Breast epithelium (tissue), 4 donors: ENCODE data around the gene KCTD15. TPM values are rescaled to one million over a fixed set of nuclear protein-coding genes. Genes with fewer than 3 reads are reported as not detected.

Experiments
- DNase-seq, 2 donors: peaks; one replicate each; pipeline ENCODE4 v3.0.0-alpha.2; 2019; ENCODE audit warnings: low spot score in 2 of 2
- H3K27ac ChIP-seq, 2 donors: fragments of 200-600 bp; sonication (generic) in 1 of 2; one replicate each; pipeline ENCODE4 v1.5.1; 2016 to 2019; ENCODE audit warnings: mild to moderate bottlenecking in 1 of 2
- H3K27me3 ChIP-seq, 2 donors: fragments of 200-600 bp; sonication (generic) in 1 of 2; one replicate each; pipeline versions ENCODE4 v1.5.1 to v1.6.0; 2017 to 2019; ENCODE audit warnings: control low read depth in 1 of 2, mild to moderate bottlenecking in 1 of 2
- H3K36me3 ChIP-seq: fragments of 200-600 bp; one replicate; pipeline ENCODE4 v1.5.1; 2019
- H3K4me1 ChIP-seq, 2 donors: fragments of 200-600 bp; sonication (generic); one replicate each; pipeline ENCODE4 v1.5.1; 2016 to 2019; ENCODE audit warnings: control low read depth in 1 of 2
- H3K4me3 ChIP-seq, 3 donors: fragments of 200-600 bp; sonication (generic); 1 replicate in 2 of 3; 2 replicates in 1 of 3; pipeline ENCODE4 v1.5.1; 2016 to 2019; ENCODE audit warnings: mild to moderate bottlenecking in 3 of 3, moderate library complexity in 2 of 3
- H3K9me3 ChIP-seq, 2 donors: fragments of 200-600 bp; sonication (generic) in 1 of 2; one replicate each; pipeline ENCODE4 v1.5.1; 2016 to 2019; ENCODE audit warnings: control low read depth in 1 of 2
- CTCF ChIP-seq, 3 donors: fragments of 450-650 bp; IDR thresholded peaks; one replicate each; pipeline ENCODE4 v1.5.1; 2016 to 2017; ENCODE audit warnings: antibody characterized with exemption in 3 of 3, mild to moderate bottlenecking in 3 of 3, moderate library complexity in 3 of 3
- POLR2A ChIP-seq: fragments of 450-650 bp; IDR thresholded peaks from one replicate; pipeline ENCODE4 v1.6.1; 2016; ENCODE audit warnings: antibody characterized with exemption, mild to moderate bottlenecking, moderate library complexity
- POLR2AphosphoS5 ChIP-seq, 3 donors: sonication (generic); formaldehyde crosslinking; IDR thresholded peaks; one replicate each; pipeline ENCODE4 v1.6.1; 2017; ENCODE audit warnings: antibody characterized with exemption in 3 of 3
- intact Hi-C: fragments of 100-400 bp; cut with DNase I; formaldehyde crosslinking; loops from one replicate; pipeline ENCODE4 v1.15.1; 2023; ENCODE audit warnings: low total_unique reads
- total RNA-seq, 3 donors: library from RNA; depleted of rRNA; stranded (reverse); fragments of >200 nt; gene quantifications; one replicate each; pipeline ENCODE4 v1.1.0, GENCODE V29; 2016

The KCTD15 gene
- total RNA-seq, 3 donors from 2014 or later = 14.6 to 52.4 (median 36.1) TPM

DNA sequence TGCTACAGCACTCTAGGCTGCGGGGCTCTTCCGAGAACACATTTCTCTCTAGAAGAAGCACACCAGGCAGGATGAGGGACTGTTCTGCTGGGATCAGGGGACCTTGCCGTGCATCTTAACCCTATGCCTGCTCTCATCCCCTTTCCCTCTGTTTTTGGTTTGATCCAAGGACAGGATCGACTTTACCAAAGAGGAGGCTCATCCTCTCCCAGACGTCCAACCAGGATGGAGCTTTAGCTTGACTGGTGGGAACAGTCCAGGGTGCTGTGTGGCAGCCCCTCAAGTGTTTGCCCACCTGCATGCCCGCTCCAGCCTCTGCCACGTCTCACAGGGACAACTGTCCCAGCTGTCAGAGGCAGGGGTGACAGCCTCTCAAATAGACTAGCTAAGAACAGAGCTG lies 42.3 kb upstream of the KCTD15 start:
- TF ChIP-seq POLR2AphosphoS5 (IDR thresholded peaks at IDR 0.05) = no peak
- no peak for TF ChIP-seq CTCF (IDR thresholded peaks at IDR 0.05)
- no peak for TF ChIP-seq POLR2A
- no peaks in the 10 kb centered on the region for H3K36me3 ChIP-seq
- H3K27ac ChIP-seq = no peak overlapping the region
- intact Hi-C loops = no loop called here
- H3K9me3 ChIP-seq = no peaks in the 10 kb centered on the region
- DNase-seq = no peak
- H3K4me3 ChIP-seq = no peak overlapping the region
- H3K27me3 ChIP-seq = peaks cover 0 to 26% of the 10 kb centered on the region in 2 donors
- H3K4me1 ChIP-seq = no peaks in the 10 kb centered on the region

- Histone ChIP-seq H3K4me3 (no peak overlapping the region), H3K36me3 (no peaks in the 10 kb centered on the region), H3K4me1 (no peaks in the 10 kb centered on the region), H3K27me3 (peaks cover 0 to 26% of the 10 kb centered on the region in 2 donors), H3K9me3 (no peaks in the 10 kb centered on the region), H3K27ac (no peak overlapping the region)
- intact Hi-C loops = no loop called here
- TF ChIP-seq POLR2A (no peak), CTCF (IDR thresholded peaks at IDR 0.05) (no peak), POLR2AphosphoS5 (IDR thresholded peaks at IDR 0.05) (no peak)
- DNase-seq = no peak
Observed at GRCh38 chr19:33755099-33756035, 41.3 kb upstream of the KCTD15 start.

GRCh38 chr19:33756177-33756576 lies 40.5 kb upstream of the KCTD15 start:
- no peaks in the 10 kb centered on the region for H3K36me3 ChIP-seq
- H3K27me3 ChIP-seq = peaks cover 0 to 24% of the 10 kb centered on the region in 2 donors
- no peak overlapping the region for H3K4me3 ChIP-seq
- no peaks in the 10 kb centered on the region for H3K4me1 ChIP-seq
- no peak for DNase-seq
- TF ChIP-seq POLR2AphosphoS5 (IDR thresholded peaks at IDR 0.05) (no peak), POLR2A (no peak), CTCF (IDR thresholded peaks at IDR 0.05) (no peak)
- no peak overlapping the region for H3K27ac ChIP-seq
- no peaks in the 10 kb centered on the region for H3K9me3 ChIP-seq
- intact Hi-C loops = no loop called here

DNA sequence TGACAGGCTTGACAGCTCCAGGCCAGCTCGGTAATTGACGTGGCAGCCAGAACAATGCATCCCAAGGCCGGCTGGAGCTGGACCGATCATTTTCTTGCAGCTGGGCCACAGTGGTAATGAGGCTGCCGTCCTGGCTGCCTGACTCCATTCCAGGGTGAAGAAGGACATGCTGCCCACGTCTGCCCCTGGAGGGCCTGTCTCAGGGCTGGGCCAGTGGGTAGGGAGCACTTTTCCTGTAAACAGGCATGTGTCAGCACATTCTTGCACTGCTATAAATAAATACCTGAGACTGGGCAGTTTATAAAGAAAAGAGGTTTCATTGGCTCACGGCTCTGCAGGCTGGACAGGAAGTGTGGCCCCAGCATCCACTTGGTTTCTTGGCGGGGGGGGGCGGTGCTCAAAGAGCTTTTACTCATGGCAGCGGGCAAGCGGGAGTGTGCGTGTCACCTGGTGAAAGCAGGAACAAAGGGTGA lies 38.1 kb upstream of the KCTD15 start:
- H3K4me1 ChIP-seq = no peaks in the 10 kb centered on the region
- intact Hi-C loops = no loop called here
- no peak overlapping the region for H3K4me3 ChIP-seq
- peaks cover 0 to 9% of the 10 kb centered on the region in 2 donors for H3K27me3 ChIP-seq
- H3K27ac ChIP-seq = no peak overlapping the region
- H3K9me3 ChIP-seq = no peaks in the 10 kb centered on the region
- DNase-seq = no peak
- TF ChIP-seq POLR2A (no peak), CTCF (IDR thresholded peaks at IDR 0.05) (no peak), POLR2AphosphoS5 (IDR thresholded peaks at IDR 0.05) (no peak)
- no peaks in the 10 kb centered on the region for H3K36me3 ChIP-seq

- H3K9me3 ChIP-seq = no peaks in the 10 kb centered on the region
- no peaks in the 10 kb centered on the region for H3K4me1 ChIP-seq
- no peak for DNase-seq
- no peak overlapping the region for H3K27ac ChIP-seq
- intact Hi-C loops = no loop called here
- TF ChIP-seq POLR2AphosphoS5 (IDR thresholded peaks at IDR 0.05) (no peak), CTCF (IDR thresholded peaks at IDR 0.05) (no peak), POLR2A (no peak)
- H3K27me3 ChIP-seq = peaks cover 0 to 10% of the 10 kb centered on the region in 2 donors
- no peaks in the 10 kb centered on the region for H3K36me3 ChIP-seq
- H3K4me3 ChIP-seq = no peak overlapping the region
Observed at GRCh38 chr19:33759356-33759755, 37.3 kb upstream of the KCTD15 start.
